Measurements from ENCODE around the gene ZFP64.

The ZFP64 gene

GRCh38 chr20:52132337-52132736, 59.2 kb downstream of the ZFP64 start:
- no peak for DNase-seq (ENCODE audit: low read depth)
- TF ChIP-seq CTCF (IDR thresholded peaks at IDR 0.05; ENCODE audit: low read depth, low read length, missing control alignments): no peak
- in situ Hi-C loops (cut with HindIII; ENCODE audit: low sequenced_read_pairs): no loop called here
- H3K4me3 ChIP-seq (ENCODE audit: low read depth, low read length): no peak overlapping the region

GRCh38 chr20:52131048-52131643, 60.4 kb downstream of the ZFP64 start:
- no peak overlapping the region for H3K4me3 ChIP-seq (ENCODE audit: low read depth, low read length)
- no peak for TF ChIP-seq CTCF (IDR thresholded peaks at IDR 0.05; ENCODE audit: low read depth, low read length, missing control alignments)
- DNase-seq (ENCODE audit: low read depth): no peak
- in situ Hi-C loops (cut with HindIII; ENCODE audit: low sequenced_read_pairs): no loop called here

- DNase-seq (ENCODE audit: low read depth): no peak
- in situ Hi-C loops (cut with HindIII; ENCODE audit: low sequenced_read_pairs): no loop called here
- no peak overlapping the region for H3K4me3 ChIP-seq (ENCODE audit: low read depth, low read length)
- no peak for TF ChIP-seq CTCF (IDR thresholded peaks at IDR 0.05; ENCODE audit: low read depth, low read length, missing control alignments)
Observed at GRCh38 chr20:52130406-52130805, 61.2 kb downstream of the ZFP64 start.

- no peak for TF ChIP-seq CTCF (IDR thresholded peaks at IDR 0.05; ENCODE audit: low read depth, low read length, missing control alignments)
- H3K4me3 ChIP-seq (ENCODE audit: low read depth, low read length): no peak overlapping the region
- in situ Hi-C loops (cut with HindIII; ENCODE audit: low sequenced_read_pairs): no loop called here
- no peak for DNase-seq (ENCODE audit: low read depth)
Observed at GRCh38 chr20:52129611-52130010, 62.0 kb downstream of the ZFP64 start.

GRCh38 chr20:52127309-52127708, 64.3 kb downstream of the ZFP64 start:
- no peak overlapping the region for H3K4me3 ChIP-seq (ENCODE audit: low read depth, low read length)
- no peak for TF ChIP-seq CTCF (IDR thresholded peaks at IDR 0.05; ENCODE audit: low read depth, low read length, missing control alignments)
- in situ Hi-C loops (cut with HindIII; ENCODE audit: low sequenced_read_pairs): no loop called here
- no peak for DNase-seq (ENCODE audit: low read depth)

GRCh38 chr20:52124821-52125220, 66.8 kb downstream of the ZFP64 start:
- DNase-seq (ENCODE audit: low read depth): no peak
- no peak overlapping the region for H3K4me3 ChIP-seq (ENCODE audit: low read depth, low read length)
- no peak for TF ChIP-seq CTCF (IDR thresholded peaks at IDR 0.05; ENCODE audit: low read depth, low read length, missing control alignments)
- in situ Hi-C loops (cut with HindIII; ENCODE audit: low sequenced_read_pairs): no loop called here
